GM12878 (cell line): ENCODE data around the gene PAXX. TPM values are rescaled to one million over a fixed set of nuclear protein-coding genes. Genes with fewer than 3 reads are reported as not detected.

Experiments
- ATAC-seq: fragments of 200-7000 bp; cut with Tn5 transposase; 3 replicates; pipeline ENCODE4 v1.9.1; 2020; ENCODE audit warnings: mild to moderate bottlenecking, moderate library complexity
- BruUV-seq: library from RNA; stranded (reverse); fragments of 400-500 nt; replicated peaks from 2 replicates; lab custom pipeline; 2021; lab: Mats Ljungman, UMichigan
- CTCF ChIA-PET: fragments of 300-600 bp; sonication (Branson Sonifier 250); formaldehyde crosslinking; extraction: SDS; loops from one replicate; lab custom pipeline; 2021; ENCODE audit warnings: inconsistent platforms; lab: Yijun Ruan, JAX
- POLR2A ChIA-PET: fragments of 350-600 bp; formaldehyde crosslinking; extraction: SDS; loops from one replicate; lab custom pipeline; 2021; ENCODE audit warnings: inconsistent platforms; lab: Charles Lee
- RAD21 ChIA-PET: fragments of 300-600 bp; sonication (Branson Sonifier 250); formaldehyde crosslinking; loops from one replicate; lab custom pipeline; 2023; ENCODE audit warnings: antibody characterized with exemption; ENCODE audit not compliant: unreplicated experiment; lab: Charles Lee
- SMC1A ChIA-PET: fragments of 300-600 bp; sonication (Branson Sonifier 250); formaldehyde crosslinking; loops from one replicate; lab custom pipeline; 2023; ENCODE audit not compliant: unreplicated experiment, uncharacterized antibody; lab: Charles Lee
- DNase-seq: peaks from one replicate; pipeline ENCODE4 v3.0.0-alpha.2; 2011; ENCODE audit warnings: low read depth, low spot score
- FAIRE-seq: peaks from 3 replicates; lab custom pipeline; 2011; peaks lifted over from hg19 to GRCh38; lab: Jason Lieb, UNC
- H2AFZ ChIP-seq: 2 replicates; pipeline ENCODE4 v1.6.0; 2011; ENCODE audit warnings: low read depth, low read length, control low read depth; ENCODE audit not compliant: control insufficient read depth
- H3K27ac ChIP-seq: 2 replicates; pipeline ENCODE4 v1.5.1; 2011; ENCODE audit warnings: control low read depth; ENCODE audit not compliant: control insufficient read depth, insufficient read depth
- H3K27me3 ChIP-seq, 2 experiments: replicated peaks in 1 of 2; 2 replicates each; pipeline versions ENCODE4 v1.6.0 to v1.6.1; 2011; ENCODE audit warnings: low read length in 1 of 2; ENCODE audit not compliant: control insufficient read depth in 2 of 2, insufficient read depth in 2 of 2
- H3K36me3 ChIP-seq, 2 experiments: 2 replicates each; pipeline ENCODE4 v1.5.1; 2011; ENCODE audit warnings: low read length in 1 of 2; ENCODE audit not compliant: control insufficient read depth in 2 of 2, insufficient read depth in 2 of 2
- H3K4me1 ChIP-seq: 2 replicates; pipeline ENCODE4 v1.6.1; 2011; ENCODE audit warnings: mild to moderate bottlenecking, low read length, moderate library complexity, mixed read lengths; ENCODE audit not compliant: control insufficient read depth, insufficient read depth
- H3K4me2 ChIP-seq: 2 replicates; pipeline ENCODE4 v1.6.0; 2011; ENCODE audit warnings: control low read depth; ENCODE audit not compliant: control insufficient read depth, insufficient read depth
- H3K4me3 ChIP-seq: fragments of 200-600 bp; sonication (generic); 2 replicates; pipeline ENCODE4 v1.5.1; 2016
- H3K79me2 ChIP-seq: 2 replicates; pipeline ENCODE4 v1.6.0; 2011; ENCODE audit warnings: low read length; ENCODE audit not compliant: control insufficient read depth, insufficient read depth
- H3K9ac ChIP-seq: 2 replicates; pipeline ENCODE4 v1.8.0; 2011; ENCODE audit warnings: low read length, control low read depth, mixed read lengths; ENCODE audit not compliant: control insufficient read depth, insufficient read depth
- H3K9me3 ChIP-seq: replicated peaks from 3 replicates; pipeline ENCODE4 v1.5.1; 2011; ENCODE audit warnings: mild to moderate bottlenecking, low read length; ENCODE audit not compliant: control insufficient read depth, insufficient read depth
- H4K20me1 ChIP-seq: 2 replicates; pipeline ENCODE4 v1.6.0; 2011; ENCODE audit not compliant: control insufficient read depth, insufficient read depth
- BHLHE40 ChIP-seq, 2 experiments: fragments of 450-650 bp in 1 of 2; IDR thresholded peaks; 2 replicates each; pipeline ENCODE4 v1.6.1; 2011 to 2017; ENCODE audit warnings: low read depth in 2 of 2, borderline replicate concordance in 1 of 2, improper control_type of control experiment in 1 of 2, low read length in 1 of 2, mild to moderate bottlenecking in 1 of 2
- CBX5 ChIP-seq: sonication (generic); IDR thresholded peaks from 2 replicates; pipeline ENCODE4 v1.6.1; 2016; ENCODE audit warnings: low read depth, moderate library complexity, mild to moderate bottlenecking, inconsistent platforms
- E2F8 ChIP-seq: fragments of 450-650 bp; IDR thresholded peaks from 2 replicates; pipeline ENCODE4 v1.6.1; 2018; ENCODE audit warnings: mild to moderate bottlenecking, low read depth, moderate library complexity; ENCODE audit not compliant: partially characterized antibody
- ELK1 ChIP-seq: IDR thresholded peaks from 2 replicates; pipeline ENCODE4 v1.6.1; 2012; ENCODE audit warnings: low read depth, low read length, improper control_type of control experiment
- ESRRA ChIP-seq: IDR thresholded peaks from 2 replicates; pipeline ENCODE4 v1.6.1; 2012; ENCODE audit warnings: mild to moderate bottlenecking, low read length, improper control_type of control experiment
- IKZF1 ChIP-seq: fragments of 450-650 bp; conservative IDR thresholded peaks from 2 replicates; pipeline ENCODE4 v1.6.1; 2017; ENCODE audit warnings: antibody characterized with exemption, mild to moderate bottlenecking
- IRF4 ChIP-seq: IDR thresholded peaks from 2 replicates; pipeline ENCODE4 v1.6.1; 2011; ENCODE audit warnings: low read depth, low read length
- KDM1A ChIP-seq: fragments of 200-600 bp; sonication (generic); IDR thresholded peaks from 2 replicates; pipeline ENCODE4 v1.6.1; 2016; ENCODE audit warnings: borderline replicate concordance
- MTA3 ChIP-seq: IDR thresholded peaks from 2 replicates; pipeline ENCODE4 v1.6.1; 2012; ENCODE audit warnings: low read length, inconsistent platforms, borderline replicate concordance
- NR2F1 ChIP-seq: fragments of 450-650 bp; conservative IDR thresholded peaks from 2 replicates; pipeline ENCODE4 v1.6.1; 2017; ENCODE audit warnings: mild to moderate bottlenecking
- NRF1 ChIP-seq: conservative IDR thresholded peaks from 2 replicates; pipeline ENCODE4 v1.6.1; 2011; ENCODE audit warnings: mild to moderate bottlenecking, low read depth, low read length, improper control_type of control experiment
- POLR2AphosphoS2 ChIP-seq: IDR thresholded peaks from 2 replicates; pipeline ENCODE4 v1.6.1; 2011; ENCODE audit warnings: low read depth, mild to moderate bottlenecking, low read length, improper control_type of control experiment, moderate library complexity
- RELB ChIP-seq: fragments of 450-650 bp; IDR thresholded peaks from 2 replicates; pipeline ENCODE4 v1.6.1; 2017; ENCODE audit warnings: low read depth, mild to moderate bottlenecking, moderate library complexity
- STAT3 ChIP-seq: IDR thresholded peaks from 2 replicates; pipeline ENCODE4 v1.6.1; 2011; ENCODE audit warnings: low read depth, low read length, improper control_type of control experiment
- TCF7 ChIP-seq: IDR thresholded peaks from 2 replicates; pipeline ENCODE4 v1.6.1; 2014; ENCODE audit warnings: antibody characterized with exemption, borderline replicate concordance
- ZBTB4 ChIP-seq: fragments of 450-650 bp; formaldehyde crosslinking; IDR thresholded peaks from 2 replicates; pipeline ENCODE4 v1.4.0; 2022; ENCODE audit warnings: mild to moderate bottlenecking, moderate library complexity
- WGBS: methylation state at CpG from one replicate; pipeline ENCODE4 v1.1.6; 2016; ENCODE audit warnings: low lambda C conversion rate; ENCODE audit not compliant: insufficient replicate concordance, insufficient coverage; ENCODE audit errors: missing lambda C conversion rate; 5-methylcytosine and 5-hydroxymethylcytosine counted together
- in situ Hi-C: fragments of 300-500 bp; cut with MboI; formaldehyde crosslinking; loops from 9 replicates; pipeline ENCODE4 v1.14.3; 2018; ENCODE audit warnings: mixed read lengths
- intact Hi-C: fragments of 100-400 bp; cut with micrococcal nuclease; formaldehyde crosslinking; loops from one replicate; pipeline ENCODE4 v1.14.2; 2022; ENCODE audit not compliant: unreplicated experiment
- polyA plus RNA-seq, 11 experiments: library from polyadenylated mRNA; depleted of rRNA in 4 of 11; unstranded in 6 of 11; stranded (reverse) in 5 of 11; fragments of >200 nt; fragmentation: Nextera tagmentation in 4 of 11; fragmentation: Illumina TruSeq in 1 of 11; extraction: Ambion mirVana in 4 of 11; extraction: Trizol in 1 of 11; gene quantifications; 1 replicate in 1 of 11; 2 replicates in 10 of 11; pipeline versions ENCODE4 v1.2.1 to v1.2.3, GENCODE V29; 2011 to 2016; ENCODE audit warnings: inconsistent platforms in 2 of 11, missing spikeins in 2 of 11, low read depth in 1 of 11
- total RNA-seq, 4 experiments: library from RNA; depleted of rRNA in 3 of 4; stranded (reverse); fragments of >200 nt in 3 of 4; fragmentation: Illumina TruSeq in 1 of 4; extraction: Trizol in 1 of 4; gene quantifications; 2 replicates each; pipeline versions ENCODE4 v1.2.1 to v1.2.3, GENCODE V29; 2013 to 2021

Gene PAXX
- total and polyA plus RNA-seq, 10 of the 15 experiments (the other 5 are each of a cell fraction or from before 2014, with no cell fraction given) = 0.18 to 60.6 (median 29.5) TPM

- no peak for DNase-seq
- Histone ChIP-seq H3K79me2 (no peaks in the 10 kb centered on the region), H3K9me3 (peaks cover 2% of the 10 kb centered on the region; the same call in 2 of the 3 replicates), H3K4me2 (no peak overlapping the region), H3K9ac (no peak overlapping the region), H3K27me3 (0 out of 4 replicates have a peak, but pooled peaks cover 0 to 6% of the 10 kb centered on the region in 2 experiments), H3K36me3 (no peaks in the 10 kb centered on the region), H3K4me1 (peaks cover 21% of the 10 kb centered on the region), H2AFZ (no peak overlapping the region), H4K20me1 (no peaks in the 10 kb centered on the region), H3K4me3 (no peak overlapping the region), H3K27ac (no peak overlapping the region)
- in situ Hi-C loops (no loop called here), intact Hi-C loops (no loop called here)
- ChIA-PET SMC1A (interaction anchor here (0.6 kb wide), 1 partner anchor 192 kb away, joined by 3 read pairs; no protein-coding TSS in a partner anchor), CTCF (interaction anchor here (1.4 to 1.7 kb wide), 3 partner anchors 10 to 55 kb away, joined by 4 to 13 read pairs (median 6); partner anchors contain the start of gene PAXX), POLR2A (no interaction called here), RAD21 (interaction anchor here (3.6 kb wide), 1 partner anchor 32 kb away, joined by 16 read pairs; no protein-coding TSS in a partner anchor)
- WGBS = 49% methylated on average over 10 of the region's 10 CpGs
- no TSS peak for BruUV-seq
- no peak for FAIRE-seq
- no peak for ATAC-seq
- TF ChIP-seq POLR2AphosphoS2 (no peak), CBX5 (no peak), IRF4 (no peak), RELB (no peak), BHLHE40 (IDR thresholded peaks at IDR 0.05; ENCODE audit: borderline replicate concordance in 1 of 2, low read depth in 2 of 2, low read length in 1 of 2) (no peak), TCF7 (no peak), IKZF1 (no peak), MTA3 (no peak), ESRRA (no peak), NR2F1 (no peak), ZBTB4 (CRISPR knock-in tag) (no peak), E2F8 (no peak), NRF1 (no peak), STAT3 (no peak), ELK1 (no peak), KDM1A (no peak)
Measured at GRCh38 chr9:137002646-137003041, 10.4 kb downstream of the PAXX start.
